PC-9 (cell line): ENCODE data around the gene ZDHHC14. TPM values are rescaled to one million over a fixed set of nuclear protein-coding genes. Genes with fewer than 3 reads are reported as not detected.

Source experiments
- BruUV-seq: library from RNA; stranded (reverse); fragments of 400-500 nt; replicated peaks from 2 replicates; lab custom pipeline; 2021; lab: Mats Ljungman, UMichigan
- CTCF ChIA-PET: fragments of 300-600 bp; sonication (Branson Sonifier 250); formaldehyde crosslinking; loops from one replicate; lab custom pipeline; 2022; ENCODE audit warnings: antibody characterized with exemption; lab: Charles Lee
- POLR2A ChIA-PET: fragments of 300-600 bp; sonication (Branson Sonifier 250); formaldehyde crosslinking; loops from one replicate; lab custom pipeline; 2022; ENCODE audit warnings: antibody characterized with exemption; ENCODE audit not compliant: unreplicated experiment; lab: Charles Lee
- DNase-seq, 2 experiments: peaks; one replicate each; pipeline versions ENCODE4 v3.0.0 to v3.0.0-alpha.2; 2015 to 2022; ENCODE audit warnings: mixed read lengths in 1 of 2
- H2AFZ ChIP-seq: fragments of 200-600 bp; sonication (generic); 2 replicates; pipeline ENCODE4 v1.8.1; 2017; ENCODE audit warnings: antibody characterized with exemption
- H3F3A ChIP-seq: fragments of 200-600 bp; sonication (generic); 2 replicates; pipeline ENCODE4 v1.8.1; 2017; ENCODE audit warnings: antibody characterized with exemption, mild to moderate bottlenecking, low read depth; ENCODE audit not compliant: insufficient read depth
- H3K27ac ChIP-seq: fragments of 200-600 bp; sonication (generic); 2 replicates; pipeline ENCODE4 v1.6.1; 2016; ENCODE audit warnings: mixed run types
- H3K27me3 ChIP-seq: fragments of 200-600 bp; sonication (generic); 2 replicates; pipeline ENCODE4 v1.6.1; 2016; ENCODE audit warnings: low read depth, mixed run types; ENCODE audit not compliant: insufficient read depth
- H3K36me3 ChIP-seq: fragments of 200-600 bp; sonication (generic); 2 replicates; pipeline ENCODE4 v1.6.1; 2016; ENCODE audit warnings: low read depth, mixed run types
- H3K4me1 ChIP-seq: fragments of 200-600 bp; sonication (generic); replicated peaks from 2 replicates; pipeline ENCODE4 v1.6.1; 2016; ENCODE audit warnings: mixed run types; ENCODE audit not compliant: insufficient read depth
- H3K4me2 ChIP-seq: fragments of 200-600 bp; sonication (generic); 2 replicates; pipeline ENCODE4 v1.6.1; 2017; ENCODE audit warnings: mixed run types
- H3K4me3 ChIP-seq: fragments of 200-600 bp; sonication (generic); 2 replicates; pipeline ENCODE4 v1.6.1; 2016; ENCODE audit warnings: mixed run types
- H3K79me2 ChIP-seq: fragments of 200-600 bp; sonication (generic); 2 replicates; pipeline ENCODE4 v1.6.1; 2017; ENCODE audit warnings: low read depth, mixed run types
- H3K9me2 ChIP-seq: fragments of 200-600 bp; sonication (generic); 2 replicates; pipeline ENCODE4 v1.8.1; 2017; ENCODE audit warnings: mild to moderate bottlenecking; ENCODE audit not compliant: insufficient read depth
- H3K9me3 ChIP-seq: fragments of 200-600 bp; sonication (generic); 2 replicates; pipeline ENCODE4 v1.8.1; 2016; ENCODE audit warnings: low read depth; ENCODE audit not compliant: insufficient read depth
- H4K20me1 ChIP-seq: fragments of 200-600 bp; sonication (generic); 2 replicates; pipeline ENCODE4 v1.8.1; 2017; ENCODE audit not compliant: insufficient read depth
- EZH2 ChIP-seq: fragments of 200-600 bp; sonication (generic); IDR thresholded peaks from 2 replicates; pipeline ENCODE4 v1.8.0; 2017; ENCODE audit warnings: antibody characterized with exemption, low read depth
- intact Hi-C: fragments of 100-400 bp; cut with micrococcal nuclease; formaldehyde crosslinking; loops from one replicate; pipeline ENCODE4 v1.10.0; 2022; ENCODE audit not compliant: unreplicated experiment
- total RNA-seq: library from RNA; stranded (reverse); gene quantifications from 2 replicates; pipeline ENCODE4 v1.2.3, GENCODE V29; 2021
- TF ChIP-seq, protein P1 (sequence below): fragments of 200-600 bp; sonication (generic); conservative IDR thresholded peaks from 2 replicates; pipeline ENCODE4 v1.6.1; 2017; ENCODE audit warnings: mixed run types, antibody characterized with exemption, mild to moderate bottlenecking, moderate library complexity

The ZDHHC14 gene
- total RNA-seq, 1 experiment from 2014 or later, result 5.6 TPM

- H4K20me1 ChIP-seq, result no peaks in the 10 kb centered on the region
- H3K9me3 ChIP-seq, result no peaks in the 10 kb centered on the region
- no peak overlapping the region for H2AFZ ChIP-seq
- no peaks in the 10 kb centered on the region for H3K4me1 ChIP-seq
- CTCF ChIA-PET, result no interaction called here
- no peak for TF ChIP-seq EZH2
- TF ChIP-seq, protein P1, sequence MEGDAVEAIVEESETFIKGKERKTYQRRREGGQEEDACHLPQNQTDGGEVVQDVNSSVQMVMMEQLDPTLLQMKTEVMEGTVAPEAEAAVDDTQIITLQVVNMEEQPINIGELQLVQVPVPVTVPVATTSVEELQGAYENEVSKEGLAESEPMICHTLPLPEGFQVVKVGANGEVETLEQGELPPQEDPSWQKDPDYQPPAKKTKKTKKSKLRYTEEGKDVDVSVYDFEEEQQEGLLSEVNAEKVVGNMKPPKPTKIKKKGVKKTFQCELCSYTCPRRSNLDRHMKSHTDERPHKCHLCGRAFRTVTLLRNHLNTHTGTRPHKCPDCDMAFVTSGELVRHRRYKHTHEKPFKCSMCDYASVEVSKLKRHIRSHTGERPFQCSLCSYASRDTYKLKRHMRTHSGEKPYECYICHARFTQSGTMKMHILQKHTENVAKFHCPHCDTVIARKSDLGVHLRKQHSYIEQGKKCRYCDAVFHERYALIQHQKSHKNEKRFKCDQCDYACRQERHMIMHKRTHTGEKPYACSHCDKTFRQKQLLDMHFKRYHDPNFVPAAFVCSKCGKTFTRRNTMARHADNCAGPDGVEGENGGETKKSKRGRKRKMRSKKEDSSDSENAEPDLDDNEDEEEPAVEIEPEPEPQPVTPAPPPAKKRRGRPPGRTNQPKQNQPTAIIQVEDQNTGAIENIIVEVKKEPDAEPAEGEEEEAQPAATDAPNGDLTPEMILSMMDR, result no peak
- H3K4me3 ChIP-seq, result no peak overlapping the region
- H3K9me2 ChIP-seq, result no peaks in the 10 kb centered on the region
- H3K4me2 ChIP-seq, result no peak overlapping the region
- POLR2A ChIA-PET, result no interaction called here
- no peaks in the 10 kb centered on the region for H3K27me3 ChIP-seq
- DNase-seq, result no peak
- H3K36me3 ChIP-seq, result no peaks in the 10 kb centered on the region
- H3K79me2 ChIP-seq, result no peaks in the 10 kb centered on the region
- no TSS peak for BruUV-seq
- no peak overlapping the region for H3K27ac ChIP-seq
- H3F3A ChIP-seq, result no peaks in the 10 kb centered on the region
- intact Hi-C loops, result no loop called here
These were observed 289.6 kb downstream of the ZDHHC14 start for GRCh38 chr6:157670466-157671186.

GRCh38 chr6:157672726-157673412 is 291.9 kb downstream of the ZDHHC14 start:
- Histone ChIP-seq H3F3A (no peaks in the 10 kb centered on the region), H3K27ac (no peak overlapping the region), H3K27me3 (no peaks in the 10 kb centered on the region), H3K9me2 (no peaks in the 10 kb centered on the region), H2AFZ (no peak overlapping the region), H3K4me1 (no peaks in the 10 kb centered on the region), H3K36me3 (no peaks in the 10 kb centered on the region), H4K20me1 (no peaks in the 10 kb centered on the region), H3K79me2 (no peaks in the 10 kb centered on the region), H3K9me3 (no peaks in the 10 kb centered on the region), H3K4me2 (no peak overlapping the region), H3K4me3 (no peak overlapping the region)
- TF ChIP-seq EZH2, result no peak
- TF ChIP-seq, protein P1, result no peak
- ChIA-PET POLR2A (no interaction called here), CTCF (no interaction called here)
- BruUV-seq, result no TSS peak
- no peak for DNase-seq
- intact Hi-C loops, result no loop called here

DNA sequence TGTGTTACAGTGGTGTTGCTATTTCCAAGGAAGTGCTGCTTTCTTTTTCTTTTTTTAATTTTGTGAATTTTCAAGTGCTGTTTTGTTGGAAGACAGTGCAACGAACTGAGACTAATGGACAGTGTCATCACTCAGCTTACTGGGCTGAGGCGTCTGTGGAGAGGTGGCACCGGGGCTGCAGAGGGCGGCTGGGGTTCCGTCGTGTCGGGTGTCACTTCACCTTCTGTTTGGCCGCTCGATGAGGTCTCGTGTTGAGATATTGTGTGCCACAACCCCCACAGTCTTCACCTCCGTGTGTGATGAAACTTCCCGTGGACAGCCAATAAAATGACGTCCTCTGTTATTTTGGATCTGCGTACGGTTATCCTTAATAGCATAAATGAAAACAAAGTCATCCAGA is 292.6 kb downstream of the ZDHHC14 start:
- no peak overlapping the region for H3K4me3 ChIP-seq
- ChIA-PET CTCF (no interaction called here), POLR2A (no interaction called here)
- no peaks in the 10 kb centered on the region for H3K9me3 ChIP-seq
- no peak for DNase-seq
- H2AFZ ChIP-seq, result no peak overlapping the region
- no peaks in the 10 kb centered on the region for H3K4me1 ChIP-seq
- H3K27ac ChIP-seq, result no peak overlapping the region
- BruUV-seq, result no TSS peak
- no peaks in the 10 kb centered on the region for H3K36me3 ChIP-seq
- H3F3A ChIP-seq, result no peaks in the 10 kb centered on the region
- no peaks in the 10 kb centered on the region for H3K27me3 ChIP-seq
- no peaks in the 10 kb centered on the region for H3K79me2 ChIP-seq
- no peaks in the 10 kb centered on the region for H3K9me2 ChIP-seq
- H4K20me1 ChIP-seq, result no peaks in the 10 kb centered on the region
- H3K4me2 ChIP-seq, result no peak overlapping the region
- no peak for TF ChIP-seq EZH2
- TF ChIP-seq, protein P1, result no peak
- intact Hi-C loops, result no loop called here
